ENCODE data around the gene RNF121.

RNF121 gene

GRCh38 chr11:72038491-72038890 lies 109.6 kb downstream of the RNF121 start:
- H3K4me3 ChIP-seq (ENCODE audit: low read length): peak overlapping the region; percentile 79
- H3K4me1 ChIP-seq (ENCODE audit: control insufficient read depth, low read length): peaks cover 82% of the 10 kb centered on the region
- peak overlapping the region; percentile 99 for H3K4me2 ChIP-seq (ENCODE audit: low read length)
- 0 out of 2 replicates have a peak, but pooled peaks cover 5% of the 10 kb centered on the region for H4K20me1 ChIP-seq (ENCODE audit: control insufficient read depth, insufficient read depth, low read depth, low read length)
- H3K27ac ChIP-seq (ENCODE audit: low read depth, low read length): peak overlapping the region; percentile 93
- H3K36me3 ChIP-seq (ENCODE audit: control insufficient read depth, low read length): peaks cover 50% of the 10 kb centered on the region
- no peaks in the 10 kb centered on the region for H3K27me3 ChIP-seq (ENCODE audit: control insufficient read depth, low read length)
- H3K9me3 ChIP-seq (ENCODE audit: control insufficient read depth, insufficient read depth, low read length): no peaks in the 10 kb centered on the region
- H3K79me2 ChIP-seq (ENCODE audit: control insufficient read depth, low read length): peaks cover 88% of the 10 kb centered on the region
- H3F3A ChIP-seq (ENCODE audit: control insufficient read depth, insufficient read depth): peaks cover 23% of the 10 kb centered on the region
- TF ChIP-seq EZH2phosphoT487 (IDR thresholded peaks at IDR 0.05; ENCODE audit: borderline replicate concordance, low read length) (no peak), CTCF (IDR thresholded peaks at IDR 0.05; ENCODE audit: low read depth, low read length, poor library complexity, severe bottlenecking) (no peak)
- H3K9me2 ChIP-seq (replicated peaks; ENCODE audit: control insufficient read depth, low read length): no peaks in the 10 kb centered on the region

- Histone ChIP-seq H4K20me1 (ENCODE audit: control insufficient read depth, insufficient read depth, low read depth, low read length) (0 out of 2 replicates have a peak, but pooled peaks cover 5% of the 10 kb centered on the region), H3K4me2 (ENCODE audit: low read length) (peak overlapping the region; percentile 99), H3K36me3 (ENCODE audit: control insufficient read depth, low read length) (peaks cover 43% of the 10 kb centered on the region), H3K9me2 (replicated peaks; ENCODE audit: control insufficient read depth, low read length) (no peaks in the 10 kb centered on the region), H3K27ac (ENCODE audit: low read depth, low read length) (peak overlapping the region; percentile 93), H3F3A (ENCODE audit: control insufficient read depth, insufficient read depth) (peaks cover 29% of the 10 kb centered on the region), H3K4me1 (ENCODE audit: control insufficient read depth, low read length) (peaks cover 80% of the 10 kb centered on the region), H3K27me3 (ENCODE audit: control insufficient read depth, low read length) (no peaks in the 10 kb centered on the region), H3K4me3 (ENCODE audit: low read length) (peak overlapping the region; percentile 79), H3K9me3 (ENCODE audit: control insufficient read depth, insufficient read depth, low read length) (no peaks in the 10 kb centered on the region), H3K79me2 (ENCODE audit: control insufficient read depth, low read length) (peaks cover 87% of the 10 kb centered on the region)
- no peak for TF ChIP-seq EZH2phosphoT487 (IDR thresholded peaks at IDR 0.05; ENCODE audit: borderline replicate concordance, low read length)
- TF ChIP-seq CTCF (IDR thresholded peaks at IDR 0.05; ENCODE audit: low read depth, low read length, poor library complexity, severe bottlenecking): no peak
Observed at GRCh38 chr11:72039031-72039855, 110.4 kb downstream of the RNF121 start.

GRCh38 chr11:72039856-72040401 lies 111.1 kb downstream of the RNF121 start:
- Histone ChIP-seq H3K9me2 (replicated peaks; ENCODE audit: control insufficient read depth, low read length) (no peaks in the 10 kb centered on the region), H4K20me1 (ENCODE audit: control insufficient read depth, insufficient read depth, low read depth, low read length) (0 out of 2 replicates have a peak, but pooled peaks cover 7% of the 10 kb centered on the region), H3K9me3 (ENCODE audit: control insufficient read depth, insufficient read depth, low read length) (no peaks in the 10 kb centered on the region), H3K27me3 (ENCODE audit: control insufficient read depth, low read length) (no peaks in the 10 kb centered on the region), H3K4me3 (ENCODE audit: low read length) (peak overlapping the region; percentile 79), H3K79me2 (ENCODE audit: control insufficient read depth, low read length) (peaks cover 88% of the 10 kb centered on the region), H3F3A (ENCODE audit: control insufficient read depth, insufficient read depth) (peaks cover 29% of the 10 kb centered on the region), H3K27ac (ENCODE audit: low read depth, low read length) (peak overlapping the region; percentile 93), H3K36me3 (ENCODE audit: control insufficient read depth, low read length) (peaks cover 41% of the 10 kb centered on the region), H3K4me2 (ENCODE audit: low read length) (peak overlapping the region; percentile 99), H3K4me1 (ENCODE audit: control insufficient read depth, low read length) (peaks cover 79% of the 10 kb centered on the region)
- TF ChIP-seq EZH2phosphoT487 (IDR thresholded peaks at IDR 0.05; ENCODE audit: borderline replicate concordance, low read length) (no peak), CTCF (IDR thresholded peaks at IDR 0.05; ENCODE audit: low read depth, low read length, poor library complexity, severe bottlenecking) (no peak)

All from DOHH2 (cell line).